Smooth muscle cell (in vitro differentiated cells): ENCODE results near the gene FADS1. TPM values are rescaled to one million over a fixed set of nuclear protein-coding genes. Genes with fewer than 3 reads are reported as not detected.

Experiments used
- DNase-seq: peaks from one replicate; lab custom pipeline; 2025; ENCODE audit not compliant: unreplicated experiment; lab: John Stamatoyannopoulos, UW
- H2AFZ ChIP-seq: fragments of 200-600 bp; sonication (generic); 2 replicates; pipeline ENCODE4 v1.6.0; 2016; ENCODE audit warnings: antibody characterized with exemption, low read depth, mild to moderate bottlenecking
- H3F3A ChIP-seq: fragments of 200-600 bp; sonication (generic); 2 replicates; pipeline ENCODE4 v1.6.0; 2017; ENCODE audit warnings: antibody characterized with exemption, low read depth
- H3K27ac ChIP-seq: fragments of 200-600 bp; sonication (generic); 2 replicates; pipeline ENCODE4 v1.5.1; 2016; ENCODE audit warnings: low read depth, mild to moderate bottlenecking
- H3K27me3 ChIP-seq: fragments of 200-600 bp; sonication (generic); 2 replicates; pipeline ENCODE4 v1.6.1; 2016; ENCODE audit warnings: low read depth, mild to moderate bottlenecking
- H3K36me3 ChIP-seq: fragments of 200-600 bp; sonication (generic); 2 replicates; pipeline ENCODE4 v1.5.1; 2016; ENCODE audit warnings: low read depth
- H3K4me1 ChIP-seq: fragments of 200-600 bp; sonication (generic); 2 replicates; pipeline ENCODE4 v1.5.1; 2016; ENCODE audit warnings: low read depth
- H3K4me2 ChIP-seq: fragments of 200-600 bp; sonication (generic); 2 replicates; pipeline ENCODE4 v1.6.0; 2016; ENCODE audit warnings: mild to moderate bottlenecking
- H3K4me3 ChIP-seq: fragments of 200-600 bp; sonication (generic); 2 replicates; pipeline ENCODE4 v1.5.1; 2016; ENCODE audit warnings: mild to moderate bottlenecking
- H3K79me2 ChIP-seq: fragments of 200-600 bp; sonication (generic); 2 replicates; pipeline ENCODE4 v1.6.0; 2016; ENCODE audit warnings: low read depth, mild to moderate bottlenecking
- H3K9ac ChIP-seq: fragments of 200-600 bp; sonication (generic); 2 replicates; pipeline ENCODE4 v1.6.0; 2016; ENCODE audit warnings: low read depth
- H3K9me3 ChIP-seq: fragments of 200-600 bp; sonication (generic); replicated peaks from 2 replicates; pipeline ENCODE4 v1.5.1; 2016; ENCODE audit warnings: low read depth
- H4K20me1 ChIP-seq: fragments of 200-600 bp; sonication (generic); 2 replicates; pipeline ENCODE4 v1.6.0; 2016; ENCODE audit warnings: low read depth
- WGBS: methylation state at CpG from one replicate; pipeline ENCODE4 v1.1.7; 2016; ENCODE audit warnings: low lambda C conversion rate; 5-methylcytosine and 5-hydroxymethylcytosine counted together
- polyA plus RNA-seq: library from polyadenylated mRNA; unstranded; fragments of >200 nt; fragmentation: Nextera tagmentation; extraction: Ambion mirVana; gene quantifications from 2 replicates; pipeline ENCODE4 v1.2.1, GENCODE V29; 2016
- total RNA-seq: library from RNA; depleted of rRNA; stranded (reverse); fragments of >200 nt; gene quantifications from 2 replicates; pipeline ENCODE4 v1.2.3, GENCODE V29; 2014
- TF ChIP-seq, protein P1 (sequence below): fragments of 200-600 bp; sonication (generic); IDR thresholded peaks from 2 replicates; pipeline ENCODE4 v1.5.1; 2017; ENCODE audit warnings: borderline replicate concordance, mild to moderate bottlenecking, antibody characterized with exemption; ENCODE audit not compliant: insufficient read depth, poor library complexity, severe bottlenecking

FADS1 gene
- total and polyA plus RNA-seq, 2 experiments from 2014 or later, result 122 to 266 TPM

DNA sequence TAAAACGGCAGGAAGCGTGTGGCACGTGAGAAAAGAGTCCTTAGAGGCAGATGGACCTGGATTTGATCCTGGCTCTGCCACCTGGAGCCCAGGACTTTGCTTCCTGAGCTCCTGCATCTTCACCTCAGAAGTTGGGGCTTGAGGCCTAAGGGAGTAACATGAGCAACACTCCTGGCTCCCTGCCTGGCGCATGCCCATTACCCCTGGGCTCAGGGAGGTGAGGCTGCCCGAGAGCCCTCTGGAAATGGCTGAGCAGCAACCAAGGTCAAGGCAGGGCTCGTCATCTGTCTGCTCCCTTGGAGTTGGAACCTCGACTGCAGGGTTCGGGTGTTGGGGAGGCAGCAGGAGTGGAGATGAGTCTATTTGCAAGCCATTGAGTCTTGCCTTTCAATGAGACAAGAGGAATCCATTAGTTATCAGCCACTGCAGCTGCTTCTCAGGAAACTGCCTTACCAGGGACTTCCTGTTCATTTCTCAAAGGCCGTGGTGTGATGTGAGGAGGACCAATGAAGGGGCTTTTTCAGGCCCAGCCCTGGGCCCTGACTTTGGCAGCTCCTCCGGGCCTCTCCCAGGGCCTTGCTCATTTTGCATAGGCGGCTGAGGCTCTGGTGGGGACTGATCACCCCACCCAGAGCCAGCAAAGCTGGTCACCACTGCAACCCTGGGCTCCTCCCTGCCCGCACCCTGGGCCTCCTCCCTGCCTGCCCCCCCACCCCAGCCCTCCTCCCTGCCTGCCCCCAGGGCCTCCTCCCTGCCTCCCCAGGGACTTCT is 17.7 kb upstream of the FADS1 start:
- peaks cover 92% of the 10 kb centered on the region for H3K79me2 ChIP-seq
- peak overlapping the region; percentile 76 for H3K4me2 ChIP-seq
- TF ChIP-seq, protein P1, sequence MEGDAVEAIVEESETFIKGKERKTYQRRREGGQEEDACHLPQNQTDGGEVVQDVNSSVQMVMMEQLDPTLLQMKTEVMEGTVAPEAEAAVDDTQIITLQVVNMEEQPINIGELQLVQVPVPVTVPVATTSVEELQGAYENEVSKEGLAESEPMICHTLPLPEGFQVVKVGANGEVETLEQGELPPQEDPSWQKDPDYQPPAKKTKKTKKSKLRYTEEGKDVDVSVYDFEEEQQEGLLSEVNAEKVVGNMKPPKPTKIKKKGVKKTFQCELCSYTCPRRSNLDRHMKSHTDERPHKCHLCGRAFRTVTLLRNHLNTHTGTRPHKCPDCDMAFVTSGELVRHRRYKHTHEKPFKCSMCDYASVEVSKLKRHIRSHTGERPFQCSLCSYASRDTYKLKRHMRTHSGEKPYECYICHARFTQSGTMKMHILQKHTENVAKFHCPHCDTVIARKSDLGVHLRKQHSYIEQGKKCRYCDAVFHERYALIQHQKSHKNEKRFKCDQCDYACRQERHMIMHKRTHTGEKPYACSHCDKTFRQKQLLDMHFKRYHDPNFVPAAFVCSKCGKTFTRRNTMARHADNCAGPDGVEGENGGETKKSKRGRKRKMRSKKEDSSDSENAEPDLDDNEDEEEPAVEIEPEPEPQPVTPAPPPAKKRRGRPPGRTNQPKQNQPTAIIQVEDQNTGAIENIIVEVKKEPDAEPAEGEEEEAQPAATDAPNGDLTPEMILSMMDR, result no peak
- WGBS, result 46% methylated on average over 11 of the region's 12 CpGs
- no peaks in the 10 kb centered on the region for H3K27me3 ChIP-seq
- no peaks in the 10 kb centered on the region for H3K9me3 ChIP-seq
- peak overlapping the region; percentile 68 for H3K27ac ChIP-seq
- no peak for DNase-seq
- H3K4me3 ChIP-seq, result no peak overlapping the region
- no peak overlapping the region for H2AFZ ChIP-seq
- H3K36me3 ChIP-seq, result no peaks in the 10 kb centered on the region
- peaks cover 33% of the 10 kb centered on the region for H3F3A ChIP-seq
- no peak overlapping the region for H3K9ac ChIP-seq
- peaks cover 98% of the 10 kb centered on the region for H4K20me1 ChIP-seq
- peaks cover 27% of the 10 kb centered on the region for H3K4me1 ChIP-seq

DNA sequence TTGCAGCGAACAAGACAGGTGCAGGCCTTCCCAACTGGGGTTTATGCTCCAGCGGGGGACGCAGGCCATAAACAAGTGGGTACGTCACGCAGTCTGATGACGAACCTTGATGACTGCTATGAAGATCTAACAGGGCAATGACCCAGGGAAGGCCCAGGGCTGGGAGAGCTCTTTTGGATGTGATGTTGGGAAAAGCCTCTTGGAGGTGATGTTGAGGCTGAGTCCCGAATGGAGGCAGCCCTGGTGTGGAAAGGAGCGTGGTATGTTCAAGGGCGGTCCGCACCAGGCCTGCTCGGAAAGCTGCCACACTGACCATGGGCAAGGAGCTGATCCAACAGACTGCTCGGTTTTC is 17.1 kb upstream of the FADS1 start:
- TF ChIP-seq, protein P1, result no peak
- 90% methylated on average over 12 of the region's 12 CpGs for WGBS

DNA sequence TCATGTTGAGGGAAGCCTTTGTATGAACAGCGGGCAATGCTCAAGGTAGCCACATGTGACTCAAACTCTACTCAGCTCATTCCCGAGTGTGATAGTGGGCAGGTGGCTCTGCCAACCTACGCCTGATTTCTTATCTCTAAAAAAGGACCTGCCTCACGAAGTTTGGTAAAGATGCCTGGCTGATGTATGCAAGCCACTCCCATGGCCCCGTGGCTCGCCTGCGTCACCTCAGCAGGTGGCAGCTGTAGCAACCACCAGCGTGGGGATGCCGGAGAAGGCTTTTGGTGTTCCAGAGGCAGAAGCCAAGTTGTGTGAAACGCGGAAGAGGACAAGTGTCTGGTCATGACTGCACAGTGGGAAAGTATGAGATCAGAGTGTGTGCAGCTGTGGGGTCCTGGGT is 16.7 kb upstream of the FADS1 start:
- H3K4me3 ChIP-seq, result no peak overlapping the region
- 87% methylated on average over 11 of the region's 11 CpGs for WGBS
- DNase-seq, result no peak
- H3K27ac ChIP-seq, result peak overlapping the region; percentile 68
- H3K27me3 ChIP-seq, result no peaks in the 10 kb centered on the region
- H3K4me2 ChIP-seq, result no peak overlapping the region
- no peaks in the 10 kb centered on the region for H3K9me3 ChIP-seq
- peaks cover 97% of the 10 kb centered on the region for H4K20me1 ChIP-seq
- H2AFZ ChIP-seq, result no peak overlapping the region
- peaks cover 27% of the 10 kb centered on the region for H3K4me1 ChIP-seq
- H3K9ac ChIP-seq, result no peak overlapping the region
- TF ChIP-seq, protein P1, result no peak
- H3K79me2 ChIP-seq, result peaks cover 94% of the 10 kb centered on the region
- H3K36me3 ChIP-seq, result no peaks in the 10 kb centered on the region
- peaks cover 33% of the 10 kb centered on the region for H3F3A ChIP-seq

More for the DNA sequence above, 17.1 kb upstream of the FADS1 start:
- Histone ChIP-seq H3K4me3 (no peak overlapping the region), H3K4me1 (peaks cover 27% of the 10 kb centered on the region), H3K9me3 (no peaks in the 10 kb centered on the region), H3K79me2 (peaks cover 93% of the 10 kb centered on the region), H3K4me2 (peak overlapping the region; percentile 76), H3K27ac (peak overlapping the region; percentile 68), H3K36me3 (no peaks in the 10 kb centered on the region), H3K27me3 (no peaks in the 10 kb centered on the region), H4K20me1 (peaks cover 100% of the 10 kb centered on the region), H2AFZ (no peak overlapping the region), H3F3A (peaks cover 33% of the 10 kb centered on the region), H3K9ac (no peak overlapping the region)
- DNase-seq, result no peak

DNA sequence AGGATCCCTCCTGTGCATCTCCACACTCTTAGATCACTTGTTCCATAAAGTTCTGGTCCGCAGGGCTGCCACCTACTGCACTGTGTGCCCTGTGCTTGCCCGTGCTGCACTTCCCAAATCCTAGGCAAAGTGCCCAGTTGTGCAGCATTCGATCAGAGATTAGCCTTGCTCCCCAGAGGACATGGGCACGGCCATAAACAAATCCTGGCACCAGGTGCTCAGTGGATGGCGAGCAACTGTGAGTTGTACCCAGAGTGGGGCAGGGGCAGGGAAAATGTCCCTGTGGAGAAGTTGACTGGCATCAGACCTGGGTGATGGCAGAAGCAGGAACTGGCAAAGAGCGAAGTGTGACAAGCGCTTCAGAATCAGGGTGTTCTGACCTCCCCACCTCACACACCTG is 16.0 kb upstream of the FADS1 start:
- DNase-seq, result no peak
- Histone ChIP-seq H3K79me2 (peaks cover 94% of the 10 kb centered on the region), H2AFZ (no peak overlapping the region), H3K9me3 (no peaks in the 10 kb centered on the region), H3K36me3 (no peaks in the 10 kb centered on the region), H3K4me2 (no peak overlapping the region), H3K4me1 (peaks cover 27% of the 10 kb centered on the region), H3F3A (peaks cover 33% of the 10 kb centered on the region), H4K20me1 (peaks cover 90% of the 10 kb centered on the region), H3K27ac (no peak overlapping the region), H3K27me3 (no peaks in the 10 kb centered on the region), H3K4me3 (no peak overlapping the region), H3K9ac (no peak overlapping the region)
- 86% methylated on average over 7 of the region's 7 CpGs for WGBS
- TF ChIP-seq, protein P1, result no peak
